K562 (cell line): Measurements from ENCODE around the gene RGS17. TPM values are rescaled to one million over a fixed set of nuclear protein-coding genes. Genes with fewer than 3 reads are reported as not detected.
A peak's percentile ranks its signal among the peaks of the same experiment; 100 is the strongest.

Experiments
- CHD2 ChIP-seq: IDR thresholded peaks from 2 replicates; pipeline ENCODE4 v1.6.1; 2011; ENCODE audit warnings: low read depth, low read length
- CUX1 ChIP-seq: fragments of 200-800 bp; sonication (Bioruptor generic); IDR thresholded peaks from 2 replicates; pipeline ENCODE4 v1.6.1; 2016; ENCODE audit warnings: missing genetic modification characterization, missing compliant biosample characterization
- ETS2 ChIP-seq: IDR thresholded peaks from 2 replicates; pipeline ENCODE4 v1.6.1; 2016; ENCODE audit warnings: borderline replicate concordance, missing genetic modification characterization, mild to moderate bottlenecking, moderate library complexity, missing compliant biosample characterization; ENCODE audit not compliant: poor library complexity, severe bottlenecking
- GABPA ChIP-seq: fragments of 200-800 bp; sonication (Bioruptor generic); conservative IDR thresholded peaks from 2 replicates; pipeline ENCODE4 v1.6.1; 2016; ENCODE audit warnings: low read depth, missing genetic modification characterization, missing compliant biosample characterization
- MBD1 ChIP-seq: fragments of 250-450 bp; sonication (Bioruptor Pico); IDR thresholded peaks from 2 replicates; pipeline ENCODE4 v1.8.0; 2022; ENCODE audit warnings: inconsistent platforms
- MTA3 ChIP-seq: fragments of 450-650 bp; formaldehyde crosslinking; IDR thresholded peaks from 2 replicates; pipeline ENCODE4 v1.6.1; 2017; ENCODE audit warnings: mild to moderate bottlenecking, borderline replicate concordance
- PTRF ChIP-seq: fragments of 450-650 bp; IDR thresholded peaks from 2 replicates; pipeline ENCODE4 v1.6.1; 2016; ENCODE audit warnings: mild to moderate bottlenecking, missing genetic modification characterization, missing compliant biosample characterization
- RBFOX2 ChIP-seq: fragments of 200-400 bp; formaldehyde crosslinking; IDR thresholded peaks from 2 replicates; pipeline ENCODE4 v1.6.1; 2017; ENCODE audit warnings: low read depth, mild to moderate bottlenecking, low read length, moderate library complexity
- SREBF1 ChIP-seq: fragments of 150-350 bp; IDR thresholded peaks from 2 replicates; pipeline ENCODE4 v1.6.1; 2014; ENCODE audit warnings: antibody characterized with exemption, low read depth, low read length, borderline replicate concordance
- U2AF1 ChIP-seq: fragments of 200-400 bp; formaldehyde crosslinking; optimal IDR thresholded peaks from 2 replicates; pipeline ENCODE3; 2017; ENCODE audit warnings: mild to moderate bottlenecking, low read depth, low read length, moderate library complexity
- ZFP91 ChIP-seq: sonication (generic); formaldehyde crosslinking; IDR thresholded peaks from 2 replicates; pipeline ENCODE4 v1.8.0; 2022; ENCODE audit warnings: mild to moderate bottlenecking, missing genetic modification reagents
- ZHX1 ChIP-seq: fragments of 150-350 bp; conservative IDR thresholded peaks from 2 replicates; pipeline ENCODE4 v1.6.1; 2014; ENCODE audit warnings: low read length
- ZNF740 ChIP-seq, 3 experiments: fragments of 200-800 bp in 1 of 3; sonication (Bioruptor generic) in 1 of 3; sonication (generic) in 1 of 3; formaldehyde crosslinking in 1 of 3; IDR thresholded peaks; 2 replicates each; pipeline versions ENCODE4 v1.6.1 to v1.8.0; 2016 to 2022; ENCODE audit warnings: mild to moderate bottlenecking in 2 of 3, missing compliant biosample characterization in 2 of 3, missing genetic modification characterization in 2 of 3, missing genetic modification reagents in 1 of 3
- polyA plus RNA-seq, 8 experiments: library from polyadenylated mRNA; depleted of rRNA in 4 of 8; stranded (reverse) in 5 of 8; unstranded in 3 of 8; fragments of >200 nt; fragmentation: Nextera tagmentation in 2 of 8; fragmentation: Illumina TruSeq in 1 of 8; extraction: Ambion mirVana in 2 of 8; extraction: Trizol in 1 of 8; gene quantifications; 2 replicates each; pipeline versions ENCODE4 v1.2.1 to v1.2.3, GENCODE V29; 2011 to 2014; ENCODE audit warnings: inconsistent platforms in 1 of 8, missing spikeins in 1 of 8
- total RNA-seq, 7 experiments: library from RNA; depleted of rRNA in 6 of 7; stranded (reverse); fragments of >200 nt in 6 of 7; fragmentation: Illumina TruSeq in 2 of 7; extraction: Trizol in 2 of 7; gene quantifications; 2 replicates each; pipeline versions ENCODE4 v1.2.1 to v1.2.3, GENCODE V29; 2011 to 2021; ENCODE audit warnings: low replicate concordance in 1 of 7

Gene RGS17
- total and polyA plus RNA-seq, 9 of the 15 experiments (the other 6 are each of a cell fraction or from before 2014, with no cell fraction given): 0.01 to 0.14 (median 0.08) TPM; not detected in 6

GRCh38 chr6:152982904-152983636 is 148.0 kb downstream of the RGS17 start, which contains the start of gene FBXO5 (continued):
- no peak; the same call in 1 of the 2 replicates for TF ChIP-seq CUX1 (CRISPR knock-in tag)
- TF ChIP-seq SREBF1: no peak
- TF ChIP-seq U2AF1: peak; percentile 79
- peak; percentile 76; the same call in 1 of the 2 replicates for TF ChIP-seq MTA3
- TF ChIP-seq MBD1 (CRISPR knock-in tag): no peak
- TF ChIP-seq ZNF740 (CRISPR knock-in tag; IDR thresholded peaks at IDR 0.05): no peak
- no peak for TF ChIP-seq ZNF740 (tag; IDR thresholded peaks at IDR 0.05)
- no peak for TF ChIP-seq ZHX1
- peak; percentile 89 for TF ChIP-seq CHD2
- no peak for TF ChIP-seq ZFP91 (CRISPR knock-in tag)
- TF ChIP-seq PTRF (tag): no peak
- TF ChIP-seq RBFOX2: peak; percentile 94
- no peak for TF ChIP-seq ETS2
- TF ChIP-seq GABPA (tag): peak; percentile 82
